Liver (tissue), 9 donors: ENCODE results near the gene MGP. TPM values are rescaled to one million over a fixed set of nuclear protein-coding genes. Genes with fewer than 3 reads are reported as not detected.

Experiments
- DNase-seq: peaks from one replicate; pipeline ENCODE4 v3.0.0-alpha.2; 2017; ENCODE audit warnings: low spot score
- H3K27ac ChIP-seq, 2 donors: one replicate each; pipeline ENCODE4 v1.7.0; 2013; ENCODE audit warnings: inconsistent platforms in 2 of 2, low read length in 2 of 2, control low read depth in 1 of 2, low read depth in 1 of 2, mild to moderate bottlenecking in 1 of 2
- H3K27me3 ChIP-seq, 4 donors: one replicate each; pipeline versions ENCODE4 v1.6.1 to v1.7.0; 2013; ENCODE audit warnings: low read length in 3 of 4, inconsistent platforms in 1 of 4, mild to moderate bottlenecking in 1 of 4, moderate library complexity in 1 of 4; ENCODE audit not compliant: control insufficient read depth in 4 of 4, insufficient read depth in 4 of 4
- H3K36me3 ChIP-seq, 4 donors: one replicate each; pipeline versions ENCODE4 v1.6.1 to v1.7.0; 2013; ENCODE audit warnings: low read length in 3 of 4, mild to moderate bottlenecking in 3 of 4, low read depth in 1 of 4, moderate library complexity in 1 of 4; ENCODE audit not compliant: control insufficient read depth in 4 of 4, insufficient read depth in 3 of 4
- H3K4me1 ChIP-seq, 4 donors: one replicate each; pipeline versions ENCODE4 v1.6.1 to v1.7.0; 2013; ENCODE audit warnings: low read length in 3 of 4, mild to moderate bottlenecking in 3 of 4, moderate library complexity in 1 of 4; ENCODE audit not compliant: control insufficient read depth in 4 of 4, insufficient read depth in 4 of 4
- H3K4me3 ChIP-seq, 3 donors: one replicate each; pipeline versions ENCODE4 v1.6.1 to v1.7.0; 2013; ENCODE audit warnings: low read length in 3 of 3, control low read depth in 1 of 3, low read depth in 1 of 3, mild to moderate bottlenecking in 1 of 3
- H3K9ac ChIP-seq, 2 donors: one replicate each; pipeline ENCODE4 v1.7.0; 2013; ENCODE audit warnings: low read length in 2 of 2, mild to moderate bottlenecking in 2 of 2, moderate library complexity in 2 of 2, control low read depth in 1 of 2, low read depth in 1 of 2
- H3K9me3 ChIP-seq, 4 donors: one replicate each; pipeline versions ENCODE4 v1.6.1 to v1.7.0; 2013; ENCODE audit warnings: low read length in 3 of 4; ENCODE audit not compliant: control insufficient read depth in 4 of 4
- EGR1 ChIP-seq, 2 donors: IDR thresholded peaks; 2 replicates each; pipeline ENCODE4 v1.6.1; 2016 to 2018; ENCODE audit warnings: antibody characterized with exemption in 2 of 2, low read depth in 2 of 2
- FOXA1 ChIP-seq: IDR thresholded peaks from 2 replicates; pipeline ENCODE4 v1.6.1; 2016; ENCODE audit warnings: antibody characterized with exemption
- FOXA2 ChIP-seq: IDR thresholded peaks from 2 replicates; pipeline ENCODE4 v1.6.1; 2016; ENCODE audit warnings: antibody characterized with exemption
- GABPA ChIP-seq, 2 donors: IDR thresholded peaks in 1 of 2; conservative IDR thresholded peaks in 1 of 2; 2 replicates each; pipeline ENCODE4 v1.6.1; 2016; ENCODE audit warnings: antibody characterized with exemption in 2 of 2, mild to moderate bottlenecking in 1 of 2, moderate library complexity in 1 of 2
- HNF4G ChIP-seq: IDR thresholded peaks from 2 replicates; pipeline ENCODE4 v1.6.1; 2016; ENCODE audit warnings: antibody characterized with exemption
- JUND ChIP-seq, 2 donors: IDR thresholded peaks; 2 replicates each; pipeline ENCODE4 v1.6.1; 2016; ENCODE audit warnings: antibody characterized with exemption in 2 of 2
- MAX ChIP-seq: IDR thresholded peaks from 2 replicates; pipeline ENCODE4 v1.6.1; 2016; ENCODE audit warnings: antibody characterized with exemption
- RAD21 ChIP-seq, 2 donors: IDR thresholded peaks; 2 replicates each; pipeline ENCODE4 v1.6.1; 2016; ENCODE audit warnings: antibody characterized with exemption in 2 of 2, mild to moderate bottlenecking in 2 of 2
- RXRA ChIP-seq, 2 donors: IDR thresholded peaks; 2 replicates each; pipeline ENCODE4 v1.6.1; 2017 to 2018; ENCODE audit warnings: antibody characterized with exemption in 2 of 2, mild to moderate bottlenecking in 1 of 2
- SP1 ChIP-seq: IDR thresholded peaks from 2 replicates; pipeline ENCODE4 v1.6.1; 2018; ENCODE audit warnings: antibody characterized with exemption, mild to moderate bottlenecking
- TAF1 ChIP-seq: conservative IDR thresholded peaks from 2 replicates; pipeline ENCODE4 v1.6.1; 2016; ENCODE audit warnings: antibody characterized with exemption, mild to moderate bottlenecking
- YY1 ChIP-seq: IDR thresholded peaks from 2 replicates; pipeline ENCODE4 v1.6.1; 2016; ENCODE audit warnings: antibody characterized with exemption, mild to moderate bottlenecking
- ZBTB33 ChIP-seq: IDR thresholded peaks from 2 replicates; pipeline ENCODE4 v1.6.1; 2016; ENCODE audit warnings: antibody characterized with exemption
- WGBS: extraction: QIAGEN DNeasy Blood & Tissue Kit; methylation state at CpG from one replicate; pipeline ENCODE4 v1.1.7; 2013; 5-methylcytosine and 5-hydroxymethylcytosine counted together
- polyA plus RNA-seq, 2 donors: library from polyadenylated mRNA; stranded (reverse) in 1 of 2; unstranded in 1 of 2; fragments of 200-250 nt in 1 of 2; fragments of >200 nt in 1 of 2; fragmentation: Nextera tagmentation in 1 of 2; extraction: Ambion mirVana in 1 of 2; gene quantifications; one replicate each; pipeline versions ENCODE4 v1.2.1 to v1.2.3, GENCODE V29; 2013 to 2015
- total RNA-seq, 2 donors: library from RNA; depleted of rRNA; stranded (reverse); fragments of >200 nt; gene quantifications; one replicate each; pipeline ENCODE4 v1.2.3, GENCODE V29; 2014
- donor health status: healthy.
- donor health status: healthy.
- donor health status: healthy.
- donor health status: healthy.
- donor health status: healthy.

The MGP gene
- total and polyA plus RNA-seq, 4 donors, result 0.98 to 20.7 (median 11.0) TPM

- TF ChIP-seq ZBTB33, result no peak
- no peak for TF ChIP-seq TAF1
- no peak for TF ChIP-seq EGR1 (IDR thresholded peaks at IDR 0.05; ENCODE audit: low read depth in 2 of 2)
- no peak for TF ChIP-seq HNF4G
- TF ChIP-seq SP1, result no peak
- TF ChIP-seq RXRA (IDR thresholded peaks at IDR 0.05), result no peak
Measured at GRCh38 chr12:14919455-14919854, 33.8 kb upstream of the MGP start (continued).

- Histone ChIP-seq H3K36me3 (peaks cover 0 to 2% (median 0%) of the 10 kb centered on the region in 4 donors), H3K4me3 (no peak overlapping the region), H3K9ac (no peak overlapping the region), H3K4me1 (no peaks in the 10 kb centered on the region), H3K27me3 (no peaks in the 10 kb centered on the region), H3K9me3 (no peaks in the 10 kb centered on the region), H3K27ac (no peak overlapping the region)
- WGBS, result 80% methylated on average over 2 of the region's 2 CpGs
- TF ChIP-seq MAX, result no peak
- DNase-seq, result no peak
Measured at GRCh38 chr12:14915736-14916135, 30.1 kb upstream of the MGP start.

GRCh38 chr12:14913381-14913781, 27.7 kb upstream of the MGP start:
- 91% methylated on average over 4 of the region's 4 CpGs for WGBS
- peaks cover 0 to 1% (median 0%) of the 10 kb centered on the region in 4 donors for H3K9me3 ChIP-seq
- H3K4me3 ChIP-seq, result no peak overlapping the region
- no peak for DNase-seq
- H3K36me3 ChIP-seq, result peaks cover 0 to 2% (median 0%) of the 10 kb centered on the region in 4 donors
- no peak overlapping the region for H3K9ac ChIP-seq
- H3K27ac ChIP-seq, result no peak overlapping the region
- H3K27me3 ChIP-seq, result no peaks in the 10 kb centered on the region
- H3K4me1 ChIP-seq, result no peaks in the 10 kb centered on the region
- no peak for TF ChIP-seq SP1
- TF ChIP-seq FOXA2, result no peak
- no peak for TF ChIP-seq YY1
- TF ChIP-seq TAF1, result no peak
- no peak for TF ChIP-seq JUND (IDR thresholded peaks at IDR 0.05)
- no peak for TF ChIP-seq EGR1 (IDR thresholded peaks at IDR 0.05; ENCODE audit: low read depth in 2 of 2)
- no peak for TF ChIP-seq FOXA1
- no peak for TF ChIP-seq HNF4G
- no peak for TF ChIP-seq RAD21 (IDR thresholded peaks at IDR 0.05)
- TF ChIP-seq MAX, result no peak
- no peak for TF ChIP-seq RXRA (IDR thresholded peaks at IDR 0.05)
- no peak for TF ChIP-seq GABPA (IDR thresholded peaks at IDR 0.05 in 1 of 2, conservative IDR thresholded peaks at IDR 0.05 in 1 of 2)
- TF ChIP-seq ZBTB33, result no peak
